NCI-H1048 (cell line): ENCODE data around the gene TTC33.

Source experiments
- DNase-seq: peaks from one replicate; lab custom pipeline; 2025; lab: John Stamatoyannopoulos, UW

Gene TTC33

DNA sequence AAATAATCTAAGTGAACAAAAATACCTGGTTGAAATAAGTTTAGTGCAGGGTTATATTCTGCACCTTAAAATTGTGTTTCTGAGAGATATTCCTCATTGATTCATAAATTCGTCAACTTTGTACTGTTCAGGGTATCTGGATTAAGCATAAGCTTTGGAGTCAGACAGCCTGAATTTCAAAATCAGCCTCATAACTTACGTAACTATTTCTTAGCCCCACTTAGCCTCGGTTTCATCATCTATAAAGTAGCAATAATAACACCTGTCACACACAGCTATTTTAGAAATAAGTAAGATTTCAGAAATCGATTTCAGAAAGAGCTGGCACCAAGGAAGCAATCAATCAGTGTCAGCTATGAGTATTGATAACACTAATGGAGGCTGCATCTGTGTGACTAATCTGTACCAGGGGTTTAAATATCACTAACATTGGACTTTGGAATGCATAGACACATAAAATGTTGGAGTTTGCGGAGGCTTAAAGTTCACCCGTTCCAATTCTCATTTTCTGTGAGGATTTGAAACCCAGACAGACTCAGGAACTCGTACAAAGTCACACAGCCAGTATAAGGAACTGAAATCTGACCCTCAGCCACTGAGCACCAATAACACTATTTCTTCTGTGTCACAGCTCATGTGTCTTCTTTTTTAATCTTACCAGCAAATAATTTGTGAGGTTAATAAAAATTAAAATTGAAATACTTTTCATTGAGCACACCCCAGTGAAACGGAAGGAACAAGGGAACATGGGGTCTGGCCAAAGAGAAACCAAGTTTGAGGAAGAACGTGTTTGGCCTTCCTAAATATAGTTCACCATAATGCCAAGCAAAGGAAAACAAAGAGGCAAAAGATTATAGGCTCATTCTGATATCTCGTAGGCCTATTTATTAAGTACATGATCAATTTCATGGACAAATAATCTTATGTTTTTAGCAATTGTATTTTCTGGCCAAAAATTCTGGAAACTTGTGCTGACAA is 270.5 kb downstream of the TTC33 start:
- no peak for DNase-seq

DNA sequence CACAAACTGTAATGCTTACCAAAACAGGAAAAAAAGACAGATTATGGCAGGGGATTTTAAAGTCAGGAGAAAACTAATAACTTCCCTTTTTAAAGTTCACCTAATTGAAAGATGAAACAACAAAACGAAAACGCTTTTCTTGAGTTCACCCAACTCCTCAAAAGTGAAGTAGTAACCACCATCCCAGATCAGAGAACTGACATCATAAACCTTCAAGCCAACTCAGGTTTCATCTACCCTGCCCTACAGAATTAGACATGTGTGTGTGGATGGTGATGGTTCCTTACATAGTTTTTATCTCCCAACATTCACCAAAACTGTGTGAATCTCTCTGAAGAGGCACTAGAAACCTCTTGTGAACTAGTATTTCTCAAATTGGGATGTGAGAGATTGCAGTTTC is 271.3 kb downstream of the TTC33 start:
- DNase-seq = no peak

DNA sequence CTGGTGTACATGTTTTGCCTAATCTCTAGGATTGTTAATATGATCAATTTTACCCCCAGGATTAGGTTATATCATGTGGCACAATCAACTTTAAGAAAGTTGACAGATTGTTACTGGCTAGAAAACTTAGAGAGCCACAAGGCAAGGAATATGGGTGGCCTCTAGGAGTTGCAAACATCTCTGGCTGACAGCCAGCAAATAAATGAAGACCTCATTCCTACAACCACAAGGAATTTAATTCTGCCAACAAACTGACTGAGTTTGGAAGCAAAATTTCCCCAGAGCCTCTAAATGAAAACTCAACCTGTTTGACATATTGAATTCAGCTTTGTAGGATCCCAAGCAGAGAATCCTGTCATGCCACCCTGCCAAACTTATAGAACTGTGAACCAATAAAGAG is 272.4 kb downstream of the TTC33 start:
- DNase-seq = no peak

DNA sequence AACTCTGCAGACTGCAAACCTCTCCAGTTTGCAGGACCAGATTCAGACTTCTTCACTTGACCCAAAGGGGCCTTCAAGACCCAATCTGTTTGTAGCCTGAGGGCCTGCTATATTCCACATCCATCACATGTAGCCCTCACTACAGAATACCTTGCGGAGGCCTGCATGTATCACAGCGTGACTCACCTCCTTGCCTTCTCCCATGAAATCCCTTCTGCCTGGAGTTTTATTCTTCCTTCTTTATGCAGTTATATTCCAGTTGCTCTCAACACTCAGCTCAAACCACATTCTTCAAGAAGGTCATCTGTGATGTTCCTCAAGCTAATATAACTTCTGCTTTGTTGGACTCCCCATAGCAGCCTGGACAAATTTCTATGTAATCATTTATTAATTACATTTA is 274.5 kb downstream of the TTC33 start:
- no peak for DNase-seq

DNA sequence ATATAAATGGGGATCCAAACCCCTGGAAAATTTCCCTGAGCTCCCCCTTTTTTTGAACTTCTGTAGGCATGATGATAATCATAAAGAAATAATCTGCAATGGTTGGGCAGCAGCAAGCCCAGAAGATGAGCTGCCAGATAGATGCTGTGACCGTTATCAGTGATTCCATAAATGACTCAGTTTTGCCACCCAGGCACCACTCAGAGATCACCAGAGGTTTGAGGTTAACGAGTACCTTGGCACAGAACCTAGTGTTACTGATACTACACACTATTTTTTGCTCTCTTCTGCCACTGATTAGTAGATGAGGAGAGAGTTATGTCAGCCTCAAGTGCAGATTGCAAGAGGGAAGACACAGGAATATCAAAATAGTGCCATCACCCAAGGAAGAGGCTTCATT is 275.4 kb downstream of the TTC33 start:
- DNase-seq = no peak

DNA sequence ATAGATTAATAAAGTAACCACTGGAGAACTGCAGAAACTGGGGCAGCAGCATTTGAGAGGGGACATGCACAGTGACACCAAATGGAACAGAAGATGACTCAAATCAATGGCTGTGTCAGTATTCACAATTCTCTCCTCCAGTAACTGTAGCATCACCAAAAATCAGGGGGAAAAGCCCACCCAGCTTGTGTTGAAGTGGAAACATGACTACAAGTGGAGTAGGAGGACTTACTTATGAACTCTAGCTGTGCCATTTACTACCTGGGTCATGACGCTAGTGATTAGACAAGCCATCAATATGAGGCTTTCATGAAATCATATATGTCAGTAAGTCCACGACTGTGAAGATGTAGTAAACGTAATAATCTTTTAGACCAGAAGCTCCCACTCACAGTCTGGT is 275.8 kb downstream of the TTC33 start:
- no peak for DNase-seq

DNA sequence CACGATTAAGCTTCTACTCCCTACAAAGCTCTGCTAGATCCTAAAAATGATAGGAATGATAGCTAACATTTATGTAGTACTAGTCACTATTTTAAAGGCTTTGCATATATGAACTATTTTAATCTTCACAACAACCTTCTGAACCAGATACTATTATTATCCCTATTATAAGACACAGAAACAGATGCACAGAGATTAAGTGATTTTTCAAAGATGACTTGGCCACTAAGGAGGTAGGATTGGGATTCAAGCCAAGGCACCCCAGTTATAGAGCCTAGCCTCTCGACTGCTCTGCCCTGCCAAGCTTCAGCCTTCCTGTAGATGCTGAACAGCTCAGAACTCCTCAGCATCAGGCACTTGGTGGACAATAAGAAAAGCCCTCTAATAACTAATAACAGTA is 277.0 kb downstream of the TTC33 start:
- no peak for DNase-seq

DNA sequence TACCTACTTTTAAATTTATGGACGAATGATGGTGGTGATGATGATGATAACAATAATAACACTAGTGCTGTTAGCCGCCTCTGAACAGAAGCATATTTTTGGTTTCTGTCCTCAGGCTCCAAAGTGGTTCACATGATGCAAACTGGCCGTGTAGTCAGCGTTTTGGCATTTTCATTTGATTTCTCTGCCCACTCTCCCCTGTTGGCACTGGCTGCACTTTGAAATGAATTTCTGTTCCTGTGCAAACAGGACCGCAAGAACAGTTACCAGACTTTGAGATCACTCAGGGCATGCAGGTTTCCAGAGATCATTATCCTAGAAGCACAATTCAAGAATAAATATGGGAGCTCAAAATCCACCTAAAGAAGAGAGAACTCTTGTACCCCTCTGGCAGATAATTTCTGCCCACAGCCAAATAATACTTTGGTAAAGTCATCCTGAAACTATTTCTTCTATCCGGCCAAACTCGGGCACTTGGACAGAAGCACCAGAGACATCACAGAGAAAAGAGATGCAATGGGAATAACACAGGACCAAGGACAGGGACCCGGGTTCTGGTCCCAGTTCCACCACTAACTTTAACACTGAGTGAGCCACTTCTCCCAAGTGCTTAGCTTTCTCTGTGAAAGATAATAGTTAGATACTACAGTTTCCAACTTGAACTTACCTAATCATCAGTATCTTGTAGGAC is 277.8 kb downstream of the TTC33 start:
- no peak for DNase-seq

DNA sequence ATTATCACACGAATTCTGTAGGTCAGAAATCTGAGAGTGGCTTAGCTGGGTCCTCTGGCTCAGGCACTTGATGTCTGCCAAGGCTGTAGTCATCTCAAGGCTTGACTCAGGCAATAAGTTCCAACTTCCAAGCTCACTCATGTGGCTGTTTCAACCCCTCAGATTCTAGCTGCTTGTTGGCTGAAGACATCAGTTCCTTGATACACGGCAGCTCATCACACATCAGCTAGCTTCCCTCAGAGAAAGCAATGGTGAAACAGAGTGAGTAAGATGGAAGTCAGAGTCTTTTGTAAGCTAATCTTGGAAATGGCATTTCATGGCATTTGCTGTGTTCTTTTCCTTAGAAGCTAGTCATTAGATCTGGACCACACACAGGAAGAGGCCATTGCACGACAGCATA is 280.2 kb downstream of the TTC33 start:
- DNase-seq = no peak

DNA sequence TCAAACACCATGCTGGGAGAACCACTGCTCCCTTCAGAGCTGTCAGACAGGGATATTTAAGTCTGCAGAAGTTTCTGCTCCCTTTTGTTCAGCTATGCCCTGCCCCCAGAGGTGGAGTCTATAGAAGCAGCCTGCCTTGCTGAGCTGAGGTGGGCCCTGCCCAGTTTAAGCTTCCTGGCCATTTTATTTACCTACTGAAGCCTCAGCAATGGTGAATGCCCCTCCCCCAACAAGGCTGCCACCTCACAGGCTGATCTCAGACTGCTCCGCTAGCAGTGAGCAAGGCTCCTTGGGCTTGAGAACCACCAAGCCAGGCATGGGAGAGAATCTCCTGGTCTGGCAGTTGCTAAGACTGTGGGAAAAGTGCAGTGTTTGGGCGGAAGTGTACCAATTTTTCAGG is 281.5 kb downstream of the TTC33 start:
- no peak for DNase-seq

DNA sequence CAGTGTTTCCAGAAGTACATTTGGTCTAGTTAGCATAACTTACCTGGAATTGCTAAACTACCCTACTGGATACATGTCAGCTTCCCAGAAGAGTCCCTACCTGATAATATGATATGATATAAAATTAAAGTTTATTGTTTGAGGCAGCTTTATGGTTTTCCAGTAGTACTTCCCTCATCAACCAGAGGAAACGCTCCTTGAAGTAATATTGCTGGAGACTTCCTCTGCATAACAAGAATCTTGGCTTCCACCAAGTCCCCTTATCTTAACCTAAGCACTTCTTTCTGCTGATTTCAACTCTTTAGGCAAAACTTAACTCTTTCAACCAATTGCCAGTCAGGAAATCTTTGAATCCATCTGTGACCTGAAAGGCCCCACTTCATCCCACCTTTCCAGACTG is 290.3 kb downstream of the TTC33 start:
- no peak for DNase-seq

DNA sequence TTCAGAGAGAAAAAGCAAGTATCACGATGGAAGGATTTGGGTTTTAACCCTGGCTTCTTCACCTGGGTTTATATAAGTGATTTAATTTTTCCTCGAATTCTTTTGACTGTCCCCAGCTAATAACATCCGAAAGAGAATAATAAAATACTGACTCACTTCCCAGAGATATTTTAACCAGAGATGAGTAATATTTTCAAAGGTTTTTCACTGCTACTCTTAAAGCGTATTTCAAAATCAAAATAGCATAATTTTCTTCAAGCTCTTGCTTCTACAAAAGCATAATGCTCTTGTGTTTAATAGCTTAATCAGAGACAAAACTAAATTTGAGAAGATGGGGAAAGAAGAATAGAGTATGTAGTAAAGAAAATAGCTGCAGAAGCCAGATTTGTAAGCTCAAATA is 291.2 kb downstream of the TTC33 start:
- DNase-seq = no peak
